Daoy (cell line): ENCODE data around the gene CDH2. TPM values are rescaled to one million over a fixed set of nuclear protein-coding genes. Genes with fewer than 3 reads are reported as not detected.

Experiments
- DNase-seq: peaks from one replicate; pipeline ENCODE4 v3.0.0-alpha.2; 2015; ENCODE audit warnings: low read depth
- total RNA-seq: library from RNA; depleted of rRNA; stranded (reverse); fragments of >200 nt; shearing (Covaris generic); gene quantifications from 2 replicates; pipeline ENCODE4 v1.2.3, GENCODE V29; 2014

The CDH2 gene
- total RNA-seq, 1 experiment from 2014 or later: 90.6 TPM

- no peak for DNase-seq
Observed at GRCh38 chr18:28045176-28045810, 131.6 kb downstream of the CDH2 start.

- DNase-seq: no peak
Observed at GRCh38 chr18:28044036-28044435, 132.9 kb downstream of the CDH2 start.

- DNase-seq: no peak
Observed at GRCh38 chr18:28043631-28044030, 133.3 kb downstream of the CDH2 start.

GRCh38 chr18:28041366-28041765 is 135.6 kb downstream of the CDH2 start:
- peak; percentile 55 for DNase-seq

GRCh38 chr18:28040716-28041115 is 136.2 kb downstream of the CDH2 start:
- DNase-seq: no peak

- DNase-seq: no peak
Observed at GRCh38 chr18:28040211-28040610, 136.7 kb downstream of the CDH2 start.

GRCh38 chr18:28039691-28040090 is 137.2 kb downstream of the CDH2 start:
- DNase-seq: no peak

GRCh38 chr18:28039078-28039477 is 137.9 kb downstream of the CDH2 start:
- DNase-seq: peak; percentile 15

- no peak for DNase-seq
Observed at GRCh38 chr18:28036488-28036887, 140.4 kb downstream of the CDH2 start.

GRCh38 chr18:28034567-28034966 is 142.4 kb downstream of the CDH2 start:
- no peak for DNase-seq

- DNase-seq: peak; percentile 17
Observed at GRCh38 chr18:28032177-28032576, 144.8 kb downstream of the CDH2 start.

- DNase-seq: no peak
Observed at GRCh38 chr18:28030458-28030857, 146.5 kb downstream of the CDH2 start.

GRCh38 chr18:28027755-28028154 is 149.2 kb downstream of the CDH2 start:
- DNase-seq: no peak

GRCh38 chr18:28019425-28020108 is 157.4 kb downstream of the CDH2 start:
- DNase-seq: no peak

GRCh38 chr18:28018351-28018750 is 158.6 kb downstream of the CDH2 start:
- no peak for DNase-seq

- no peak for DNase-seq
Observed at GRCh38 chr18:28015671-28016070, 161.3 kb downstream of the CDH2 start.

- no peak for DNase-seq
Observed at GRCh38 chr18:28013066-28013465, 163.9 kb downstream of the CDH2 start.

GRCh38 chr18:28012336-28012735 is 164.6 kb downstream of the CDH2 start:
- DNase-seq: no peak

- DNase-seq: no peak
Observed at GRCh38 chr18:28009589-28009988, 167.3 kb downstream of the CDH2 start.

- no peak for DNase-seq
Observed at GRCh38 chr18:28007841-28008240, 169.1 kb downstream of the CDH2 start.

GRCh38 chr18:28005164-28005563 is 171.8 kb downstream of the CDH2 start:
- no peak for DNase-seq

- DNase-seq: no peak
Observed at GRCh38 chr18:28004606-28005005, 172.3 kb downstream of the CDH2 start.

- peak; percentile 15 for DNase-seq
Observed at GRCh38 chr18:28003451-28003850, 173.5 kb downstream of the CDH2 start.

- DNase-seq: no peak
Observed at GRCh38 chr18:28002841-28003240, 174.1 kb downstream of the CDH2 start.
